GM18499 (cell line): Measurements from ENCODE around the gene EDC4.
"Not testable (repeated sequence)": the region's sequence is repeated elsewhere in the genome, so short reads cannot be mapped to it uniquely, and the experiment has no call there.

Experiments
- ATAC-seq: cut with Tn5 transposase; IDR thresholded peaks from one replicate; pipeline ENCODE4 v1.9.1; 2021; ENCODE audit warnings: moderate number of reproducible peaks; ENCODE audit not compliant: insufficient read depth, unreplicated experiment

The EDC4 gene

GRCh38 chr16:67893743-67894399, 21.0 kb downstream of the EDC4 start:
- no peak for ATAC-seq

DNA sequence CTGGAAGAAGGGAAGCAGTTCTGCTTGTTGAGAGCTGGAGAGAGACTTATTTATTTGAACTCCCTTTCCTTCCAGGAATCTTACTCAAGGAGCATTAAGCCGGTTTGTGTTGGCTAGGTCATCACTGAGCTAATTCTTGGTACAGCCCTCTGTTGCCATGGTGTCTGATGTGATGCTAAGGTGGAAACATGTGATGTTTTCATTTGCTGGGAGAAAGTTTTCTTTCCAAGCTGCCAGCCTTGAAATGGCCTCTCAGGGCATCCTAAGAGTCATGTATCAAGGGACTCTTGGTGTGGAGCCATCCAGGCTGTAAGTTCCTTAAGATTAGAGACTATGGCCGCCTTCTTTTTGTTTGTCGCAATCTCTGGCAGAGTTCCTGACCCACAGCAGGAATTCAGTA, 24.4 kb downstream of the EDC4 start:
- no peak for ATAC-seq

GRCh38 chr16:67901734-67902133, 28.9 kb downstream of the EDC4 start:
- no peak for ATAC-seq

DNA sequence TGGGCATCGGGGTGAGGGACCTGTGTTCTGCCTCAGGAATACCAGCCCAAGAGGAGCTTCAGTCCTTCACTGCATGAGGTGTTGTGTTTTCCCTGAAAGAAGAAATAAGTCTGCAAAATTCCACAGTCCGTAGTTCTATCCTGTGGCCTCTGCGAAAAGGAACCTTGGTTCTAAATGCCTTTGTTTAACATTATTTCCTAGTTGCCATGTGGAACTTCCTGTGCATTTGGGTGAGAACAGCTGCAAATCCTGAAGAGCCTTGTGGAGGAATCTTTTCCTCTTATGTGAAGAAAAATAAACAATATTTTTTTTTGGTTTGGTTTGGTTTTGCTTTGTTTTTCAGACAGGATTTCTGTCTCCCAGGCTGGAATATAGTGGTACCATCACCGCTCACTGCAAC, 30.0 kb downstream of the EDC4 start:
- ATAC-seq: no peak

- no peak for ATAC-seq
Measured at GRCh38 chr16:67907397-67908180, 34.7 kb downstream of the EDC4 start.

DNA sequence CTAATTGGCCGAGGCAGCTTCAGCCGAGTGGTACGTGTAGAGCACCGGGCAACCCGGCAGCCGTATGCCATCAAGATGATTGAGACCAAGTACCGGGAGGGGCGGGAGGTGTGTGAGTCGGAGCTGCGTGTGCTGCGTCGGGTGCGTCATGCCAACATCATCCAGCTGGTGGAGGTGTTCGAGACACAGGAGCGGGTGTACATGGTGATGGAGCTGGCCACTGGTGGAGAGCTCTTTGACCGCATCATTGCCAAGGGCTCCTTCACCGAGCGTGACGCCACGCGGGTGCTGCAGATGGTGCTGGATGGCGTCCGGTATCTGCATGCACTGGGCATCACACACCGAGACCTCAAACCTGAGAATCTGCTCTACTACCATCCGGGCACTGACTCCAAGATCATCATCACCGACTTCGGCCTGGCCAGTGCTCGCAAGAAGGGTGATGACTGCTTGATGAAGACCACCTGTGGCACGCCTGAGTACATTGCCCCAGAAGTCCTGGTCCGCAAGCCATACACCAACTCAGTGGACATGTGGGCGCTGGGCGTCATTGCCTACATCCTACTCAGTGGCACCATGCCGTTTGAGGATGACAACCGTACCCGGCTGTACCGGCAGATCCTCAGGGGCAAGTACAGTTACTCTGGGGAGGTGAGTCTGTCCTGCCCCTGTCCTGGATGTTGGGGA, 36.3 kb downstream of the EDC4 start:
- ATAC-seq: no peak

GRCh38 chr16:67910158-67910557, 37.3 kb downstream of the EDC4 start:
- ATAC-seq: no peak

DNA sequence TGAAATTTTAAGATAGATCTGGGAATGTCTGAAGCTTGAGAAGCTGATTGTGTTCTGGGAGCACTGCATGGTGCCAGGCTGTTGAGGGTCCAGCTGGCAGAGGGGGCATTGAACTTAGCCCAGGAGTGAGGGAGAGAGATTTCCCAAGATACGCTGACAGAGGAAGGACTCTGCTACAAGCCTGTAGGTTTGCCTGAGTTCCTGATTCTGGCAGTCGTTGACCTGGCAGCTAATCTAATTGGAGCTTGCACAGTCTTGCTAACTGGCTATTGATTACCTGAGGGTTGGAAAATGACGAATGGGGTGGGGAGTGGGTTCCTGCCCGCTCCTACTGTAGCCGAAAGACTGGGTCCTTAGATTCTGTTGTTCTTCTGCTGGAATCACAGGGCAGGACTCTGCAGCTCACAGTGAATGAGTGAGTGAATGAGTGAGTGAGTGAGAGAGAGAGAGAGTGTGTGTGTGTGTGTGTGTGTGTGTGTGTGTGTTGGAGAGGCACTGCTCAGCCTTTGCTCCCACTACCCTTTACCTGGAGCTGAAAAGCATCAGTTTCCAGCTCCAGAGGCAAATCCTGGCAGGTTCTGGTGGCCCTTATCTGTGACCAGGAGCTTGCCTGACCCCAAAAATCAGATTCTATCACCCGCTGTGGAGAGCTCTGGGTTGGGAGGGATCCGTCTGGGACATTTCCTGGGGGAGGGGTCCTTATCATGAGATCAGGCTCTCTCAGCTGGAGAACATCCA, 42.1 kb downstream of the EDC4 start:
- no peak for ATAC-seq

GRCh38 chr16:67915496-67915769, 42.6 kb downstream of the EDC4 start:
- not testable (repeated sequence) for ATAC-seq

GRCh38 chr16:67915831-67916723, 43.2 kb downstream of the EDC4 start:
- ATAC-seq: no peak

DNA sequence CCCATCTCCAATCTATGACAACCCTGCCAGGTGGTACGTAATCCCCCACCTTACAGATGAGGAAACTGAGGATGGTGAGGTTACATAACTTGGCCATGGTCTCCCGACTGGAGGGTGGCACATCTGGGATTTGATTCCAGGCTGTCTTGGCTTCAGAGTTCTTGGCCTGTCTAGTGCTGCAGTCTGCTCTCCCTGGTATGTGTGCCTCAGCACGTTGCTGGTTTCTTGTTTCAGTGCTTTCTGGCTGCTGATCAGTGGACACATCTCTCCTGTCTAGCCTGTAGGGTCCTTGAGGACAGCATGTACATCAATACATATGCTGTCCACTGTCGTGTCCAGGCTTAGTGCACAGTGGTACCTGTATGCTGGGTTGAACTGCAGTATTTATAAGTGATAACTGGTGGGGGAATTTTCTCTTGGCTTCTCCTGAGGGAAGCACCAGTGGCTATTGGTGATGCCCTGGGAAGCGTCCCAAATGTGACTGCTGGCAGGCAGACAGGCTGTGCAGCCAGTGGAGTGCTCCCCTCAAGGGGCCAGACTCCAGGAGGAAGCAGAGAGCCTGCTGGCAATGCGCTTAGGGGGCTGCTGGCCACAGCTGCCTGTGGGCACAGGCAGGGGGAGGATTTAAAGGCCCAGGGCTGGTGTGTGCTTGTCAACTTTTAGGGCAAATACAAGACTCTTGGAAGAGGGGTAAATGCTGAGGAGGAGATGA, 44.4 kb downstream of the EDC4 start:
- ATAC-seq: no peak

- no peak for ATAC-seq
Measured at GRCh38 chr16:67917852-67918236, 45.0 kb downstream of the EDC4 start.

DNA sequence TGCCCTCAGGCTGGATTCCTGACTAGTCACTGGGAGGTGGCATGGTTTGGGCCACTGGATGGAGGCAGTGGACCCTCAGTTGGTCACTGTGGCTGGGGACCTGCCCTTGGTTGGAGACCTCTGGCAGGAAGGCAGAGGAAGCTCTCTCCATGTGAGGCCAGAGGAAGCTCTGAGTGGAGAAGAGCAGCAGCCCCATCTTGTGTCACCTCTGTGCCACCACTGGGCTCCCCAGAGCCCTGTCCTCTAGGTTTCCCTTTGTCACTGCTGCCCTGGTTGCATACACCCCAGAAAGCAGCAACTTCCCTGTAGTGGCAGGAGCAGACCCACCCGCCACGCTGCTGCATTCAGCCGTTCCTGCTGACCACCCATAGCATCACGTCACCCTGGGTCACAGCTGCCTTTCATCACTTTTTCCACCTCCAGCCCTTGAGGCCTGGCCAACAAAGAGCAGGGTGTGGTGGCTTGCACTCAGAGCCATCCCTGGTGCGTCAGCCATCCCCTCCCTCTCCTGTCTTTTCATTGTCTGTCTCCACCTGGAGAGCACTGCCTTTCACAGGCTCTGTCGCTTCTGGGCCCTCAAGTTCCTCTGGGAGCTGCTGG, 46.9 kb downstream of the EDC4 start:
- no peak for ATAC-seq

DNA sequence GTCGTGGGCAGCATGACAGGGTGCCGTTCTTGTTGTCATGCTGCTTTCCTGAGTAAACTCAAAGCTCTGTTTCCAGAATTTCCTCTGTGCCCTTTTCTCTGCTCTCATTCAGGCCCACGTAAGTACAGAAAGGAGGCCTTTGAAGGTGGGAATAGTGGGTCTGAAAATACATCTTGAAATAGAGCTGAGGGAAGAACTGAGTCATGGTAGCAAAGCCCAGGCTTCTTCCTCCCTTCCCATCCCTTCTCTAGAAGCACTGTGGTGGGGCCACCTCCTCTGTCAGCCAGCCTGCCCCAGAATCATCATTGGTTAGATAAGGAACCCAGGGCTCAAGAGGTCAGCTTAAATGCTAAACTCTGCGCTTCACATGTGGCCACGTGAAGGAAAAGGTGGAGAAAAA, 49.4 kb downstream of the EDC4 start:
- ATAC-seq: no peak

- ATAC-seq: no peak
Measured at GRCh38 chr16:67922740-67923139, 49.9 kb downstream of the EDC4 start.

DNA sequence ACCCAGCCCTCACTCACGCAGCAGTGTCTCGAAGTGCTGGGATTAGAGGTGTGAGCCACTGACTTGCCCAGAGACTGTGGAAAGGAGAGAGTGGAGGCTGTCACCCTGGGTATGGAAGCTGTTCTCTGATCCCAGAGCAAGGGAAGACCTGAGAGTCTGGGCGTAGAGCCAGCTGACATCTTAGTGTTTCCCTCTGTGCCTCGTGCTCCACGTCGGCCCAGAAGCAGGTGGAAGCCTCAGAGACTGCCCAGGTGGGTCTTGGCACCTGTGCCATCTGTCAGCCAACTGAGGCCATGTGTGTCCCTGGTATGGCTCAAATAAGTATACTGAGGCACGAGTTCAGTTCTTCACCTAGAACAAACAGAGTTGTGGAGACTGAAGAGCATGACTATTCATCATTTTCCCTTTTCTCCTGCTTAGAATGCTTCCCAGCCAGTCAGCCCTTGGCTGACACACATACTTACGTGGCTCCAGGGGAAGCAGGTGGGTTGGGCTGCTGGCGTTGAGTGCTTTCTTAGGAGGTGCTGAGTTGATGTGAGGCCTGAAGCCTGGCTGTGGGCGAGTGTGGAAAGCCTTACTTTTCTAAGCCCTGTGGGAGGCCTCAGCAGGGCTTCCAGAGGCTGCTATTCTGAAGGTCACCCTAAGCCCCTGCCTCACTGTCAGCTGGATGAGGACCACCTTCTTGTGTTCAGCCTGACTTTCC, 50.7 kb downstream of the EDC4 start:
- no peak for ATAC-seq

DNA sequence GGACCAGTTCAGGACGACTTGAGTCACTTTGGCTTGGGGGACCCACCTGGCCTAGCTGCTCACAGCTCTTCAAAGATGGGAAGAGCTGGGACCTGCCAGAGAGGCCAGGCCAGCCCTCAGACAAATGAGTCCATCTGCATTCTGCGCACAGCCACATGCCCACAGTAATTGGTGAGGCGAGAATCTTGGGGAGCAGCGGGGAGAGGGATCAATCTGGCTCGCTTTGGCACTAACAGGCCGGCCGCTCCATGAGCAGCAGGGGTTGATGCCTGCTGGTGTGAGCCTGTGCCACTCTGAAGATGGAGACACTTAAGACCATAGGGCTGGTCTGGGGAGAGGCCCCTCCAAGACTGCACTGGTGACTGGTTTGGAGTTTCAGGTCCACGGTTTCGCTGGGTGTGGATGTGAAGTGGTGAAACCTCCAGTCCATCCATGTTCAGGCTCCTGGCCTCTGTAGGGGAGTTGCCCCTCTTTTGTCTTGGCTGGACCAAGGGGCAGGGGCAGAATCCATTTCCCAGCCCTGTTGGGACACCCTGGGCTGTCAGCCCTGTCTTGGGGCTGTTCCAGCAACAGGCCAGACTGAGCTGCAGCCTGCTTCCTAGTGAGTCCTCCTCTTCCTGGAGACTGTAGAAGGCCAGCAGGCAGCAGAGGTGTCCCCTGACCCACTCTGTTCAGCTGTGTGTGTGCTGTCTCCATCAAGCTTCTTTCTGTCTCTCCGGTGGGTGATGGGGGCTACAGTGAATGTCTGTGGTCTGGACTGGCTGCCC, 51.5 kb downstream of the EDC4 start:
- ATAC-seq: no peak
